Endodermal cell (in vitro differentiated cells): ENCODE measurements around the gene GABRB1. TPM values are rescaled to one million over a fixed set of nuclear protein-coding genes. Genes with fewer than 3 reads are reported as not detected.

ENCODE experiments used
- DNase-seq: peaks from one replicate; pipeline ENCODE4 v3.0.0-alpha.2; 2017
- H3K27ac ChIP-seq: 2 replicates; pipeline ENCODE4 v1.5.1; 2013; ENCODE audit warnings: mild to moderate bottlenecking, low read depth, low read length, moderate library complexity
- H3K27me3 ChIP-seq: 2 replicates; pipeline ENCODE4 v1.6.1; 2013; ENCODE audit warnings: mild to moderate bottlenecking, low read length, moderate library complexity; ENCODE audit not compliant: insufficient read depth, control insufficient read depth, poor library complexity, severe bottlenecking
- H3K36me3 ChIP-seq: 2 replicates; pipeline ENCODE4 v1.7.0; 2013; ENCODE audit warnings: mild to moderate bottlenecking, low read length, moderate library complexity; ENCODE audit not compliant: control insufficient read depth, insufficient read depth
- H3K4me1 ChIP-seq: one replicate; pipeline ENCODE4 v1.7.0; 2013; ENCODE audit warnings: low read length; ENCODE audit not compliant: control insufficient read depth, insufficient read depth
- H3K4me3 ChIP-seq: 2 replicates; pipeline ENCODE4 v1.5.1; 2013; ENCODE audit warnings: mild to moderate bottlenecking, low read length, moderate library complexity
- H3K9ac ChIP-seq: 2 replicates; pipeline ENCODE4 v1.6.1; 2013; ENCODE audit warnings: mild to moderate bottlenecking, low read length, moderate library complexity; ENCODE audit not compliant: poor library complexity, severe bottlenecking; ENCODE audit errors: extremely low read depth
- H3K9me3 ChIP-seq: 2 replicates; pipeline ENCODE4 v1.6.1; 2013; ENCODE audit warnings: mild to moderate bottlenecking, low read length, moderate library complexity; ENCODE audit not compliant: control insufficient read depth
- H3K27ac Mint-ChIP-seq: 2 replicates; pipeline ENCODE4 v1.8.0; 2020; ENCODE audit warnings: mixed read lengths
- H3K27me3 Mint-ChIP-seq: 2 replicates; pipeline ENCODE4 v1.8.0; 2021; ENCODE audit warnings: mild to moderate bottlenecking, mixed read lengths; ENCODE audit not compliant: insufficient read depth
- H3K36me3 Mint-ChIP-seq: 2 replicates; pipeline ENCODE4 v1.8.0; 2020; ENCODE audit warnings: low read depth, mixed read lengths
- H3K4me1 Mint-ChIP-seq: 2 replicates; pipeline ENCODE4 v1.8.0; 2020; ENCODE audit warnings: mixed read lengths
- H3K4me3 Mint-ChIP-seq: 2 replicates; pipeline ENCODE4 v1.8.0; 2020; ENCODE audit warnings: mild to moderate bottlenecking, moderate library complexity, mixed read lengths
- H3K9me3 Mint-ChIP-seq: 2 replicates; pipeline ENCODE4 v1.8.0; 2020; ENCODE audit warnings: mild to moderate bottlenecking, mixed read lengths
- WGBS, 2 experiments: methylation state at CpG; one replicate each; pipeline versions ENCODE4 v1.1.5 to v1.1.7; 2013; ENCODE audit warnings: missing lambda C conversion rate in 2 of 2, mixed read lengths in 1 of 2; ENCODE audit not compliant: insufficient coverage in 1 of 2, insufficient read length in 1 of 2; 5-methylcytosine and 5-hydroxymethylcytosine counted together
- total RNA-seq, 2 donors: library from RNA; stranded (reverse); fragmentation: NEBNext Ultra II Directional in 1 of 2; extraction: Animal tissue kit (Norgen Biotek cat#: 25700) in 1 of 2; gene quantifications; 2 replicates in 1 of 2; 3 replicates in 1 of 2; pipeline ENCODE4 v1.2.1, GENCODE V29; 2021
- TF ChIP-seq, protein P1 (sequence below): fragments of 200-600 bp; sonication (generic); conservative IDR thresholded peaks from 2 replicates; pipeline ENCODE4 v1.5.0; 2021; ENCODE audit warnings: antibody characterized with exemption, mild to moderate bottlenecking

GABRB1 gene
- total RNA-seq, 2 donors from 2014 or later: not detected

GRCh38 chr4:47386146-47386545, 354.8 kb downstream of the GABRB1 start:
- Mint-ChIP-seq H3K9me3 (no peaks in the 10 kb centered on the region), H3K4me1 (no peaks in the 10 kb centered on the region), H3K27ac (no peak overlapping the region), H3K36me3 (no peaks in the 10 kb centered on the region), H3K4me3 (no peak overlapping the region), H3K27me3 (no peaks in the 10 kb centered on the region)
- no peak overlapping the region for H3K9ac ChIP-seq
- H3K27ac ChIP-seq: no peak overlapping the region
- no peak overlapping the region for H3K4me3 ChIP-seq
- no peaks in the 10 kb centered on the region for H3K27me3 ChIP-seq
- no peak for DNase-seq
- TF ChIP-seq, protein P1, sequence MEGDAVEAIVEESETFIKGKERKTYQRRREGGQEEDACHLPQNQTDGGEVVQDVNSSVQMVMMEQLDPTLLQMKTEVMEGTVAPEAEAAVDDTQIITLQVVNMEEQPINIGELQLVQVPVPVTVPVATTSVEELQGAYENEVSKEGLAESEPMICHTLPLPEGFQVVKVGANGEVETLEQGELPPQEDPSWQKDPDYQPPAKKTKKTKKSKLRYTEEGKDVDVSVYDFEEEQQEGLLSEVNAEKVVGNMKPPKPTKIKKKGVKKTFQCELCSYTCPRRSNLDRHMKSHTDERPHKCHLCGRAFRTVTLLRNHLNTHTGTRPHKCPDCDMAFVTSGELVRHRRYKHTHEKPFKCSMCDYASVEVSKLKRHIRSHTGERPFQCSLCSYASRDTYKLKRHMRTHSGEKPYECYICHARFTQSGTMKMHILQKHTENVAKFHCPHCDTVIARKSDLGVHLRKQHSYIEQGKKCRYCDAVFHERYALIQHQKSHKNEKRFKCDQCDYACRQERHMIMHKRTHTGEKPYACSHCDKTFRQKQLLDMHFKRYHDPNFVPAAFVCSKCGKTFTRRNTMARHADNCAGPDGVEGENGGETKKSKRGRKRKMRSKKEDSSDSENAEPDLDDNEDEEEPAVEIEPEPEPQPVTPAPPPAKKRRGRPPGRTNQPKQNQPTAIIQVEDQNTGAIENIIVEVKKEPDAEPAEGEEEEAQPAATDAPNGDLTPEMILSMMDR: no peak
- no peaks in the 10 kb centered on the region for H3K4me1 ChIP-seq
- no peaks in the 10 kb centered on the region for H3K9me3 ChIP-seq
- no peaks in the 10 kb centered on the region for H3K36me3 ChIP-seq
- WGBS, 2 experiments: 90% methylated on average over 1 of the region's 1 CpG; no CpG with 5 or more reads in 1 of the 2 experiments

GRCh38 chr4:47386561-47387235, 355.3 kb downstream of the GABRB1 start:
- H3K4me1 ChIP-seq: no peaks in the 10 kb centered on the region
- H3K9me3 ChIP-seq: no peaks in the 10 kb centered on the region
- no peak overlapping the region for H3K9ac ChIP-seq
- TF ChIP-seq, protein P1: no peak
- Mint-ChIP-seq H3K27ac (no peak overlapping the region), H3K4me1 (no peaks in the 10 kb centered on the region), H3K36me3 (no peaks in the 10 kb centered on the region), H3K4me3 (no peak overlapping the region), H3K27me3 (no peaks in the 10 kb centered on the region), H3K9me3 (no peaks in the 10 kb centered on the region)
- no peak overlapping the region for H3K4me3 ChIP-seq
- DNase-seq: no peak
- 98 to 100% methylated on average over 2 of the region's 2 CpGs for WGBS, 2 experiments
- no peaks in the 10 kb centered on the region for H3K27me3 ChIP-seq
- H3K27ac ChIP-seq: no peak overlapping the region
- H3K36me3 ChIP-seq: no peaks in the 10 kb centered on the region

DNA sequence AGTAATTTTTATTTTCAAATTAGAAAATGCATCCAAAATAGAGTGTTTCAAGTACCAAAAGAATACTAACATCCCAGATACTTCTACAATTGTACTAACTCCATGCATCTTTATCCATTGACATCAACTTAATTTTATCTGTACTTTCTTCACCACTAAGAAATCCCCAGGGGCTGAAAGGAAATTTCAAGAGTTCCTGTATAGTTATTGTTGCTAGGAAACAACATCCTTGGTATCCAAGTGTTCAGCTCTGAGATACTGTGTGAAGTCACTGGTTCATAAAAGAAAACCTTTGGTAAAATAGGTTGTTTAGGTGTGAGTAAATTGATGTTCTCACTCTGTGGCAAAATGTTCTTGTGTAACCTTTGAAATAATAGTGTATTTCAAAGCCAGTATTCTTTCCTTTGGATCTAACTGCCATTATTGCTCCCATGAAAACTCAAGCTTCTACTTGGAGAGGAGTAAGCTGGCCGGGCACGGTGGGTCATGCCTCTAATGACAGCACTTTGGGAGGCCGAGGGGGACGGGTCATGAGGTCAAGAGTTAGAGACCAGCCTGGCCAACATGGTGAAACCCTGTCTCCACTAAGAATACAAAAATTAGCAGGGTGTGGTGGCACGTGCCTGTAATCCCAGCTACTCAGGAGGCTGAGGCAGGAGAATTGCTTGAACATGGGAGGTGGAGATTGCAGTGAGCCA, 359.2 kb downstream of the GABRB1 start:
- no peaks in the 10 kb centered on the region for H3K27me3 ChIP-seq
- TF ChIP-seq, protein P1: no peak
- WGBS, 2 experiments: 65 to 91% methylated on average over 5 of the region's 5 CpGs

More for the DNA sequence above, 359.2 kb downstream of the GABRB1 start:
- H3K9me3 Mint-ChIP-seq: peaks cover 1% of the 10 kb centered on the region
- H3K36me3 ChIP-seq: no peaks in the 10 kb centered on the region
- H3K4me1 Mint-ChIP-seq: no peaks in the 10 kb centered on the region
- no peak overlapping the region for H3K27ac ChIP-seq
- H3K9me3 ChIP-seq: peaks cover 7% of the 10 kb centered on the region
- H3K27ac Mint-ChIP-seq: no peak overlapping the region
- DNase-seq: no peak
- no peaks in the 10 kb centered on the region for H3K27me3 Mint-ChIP-seq
- H3K4me3 Mint-ChIP-seq: no peak overlapping the region
- no peak overlapping the region for H3K4me3 ChIP-seq
- no peak overlapping the region for H3K9ac ChIP-seq
- no peaks in the 10 kb centered on the region for H3K36me3 Mint-ChIP-seq
- H3K4me1 ChIP-seq: no peaks in the 10 kb centered on the region
